Measurements from ENCODE around the gene TMEM150B. TPM values are rescaled to one million over a fixed set of nuclear protein-coding genes. Genes with fewer than 3 reads are reported as not detected.

TMEM150B gene
- total RNA-seq, 1 donor from 2014 or later, result not detected

DNA sequence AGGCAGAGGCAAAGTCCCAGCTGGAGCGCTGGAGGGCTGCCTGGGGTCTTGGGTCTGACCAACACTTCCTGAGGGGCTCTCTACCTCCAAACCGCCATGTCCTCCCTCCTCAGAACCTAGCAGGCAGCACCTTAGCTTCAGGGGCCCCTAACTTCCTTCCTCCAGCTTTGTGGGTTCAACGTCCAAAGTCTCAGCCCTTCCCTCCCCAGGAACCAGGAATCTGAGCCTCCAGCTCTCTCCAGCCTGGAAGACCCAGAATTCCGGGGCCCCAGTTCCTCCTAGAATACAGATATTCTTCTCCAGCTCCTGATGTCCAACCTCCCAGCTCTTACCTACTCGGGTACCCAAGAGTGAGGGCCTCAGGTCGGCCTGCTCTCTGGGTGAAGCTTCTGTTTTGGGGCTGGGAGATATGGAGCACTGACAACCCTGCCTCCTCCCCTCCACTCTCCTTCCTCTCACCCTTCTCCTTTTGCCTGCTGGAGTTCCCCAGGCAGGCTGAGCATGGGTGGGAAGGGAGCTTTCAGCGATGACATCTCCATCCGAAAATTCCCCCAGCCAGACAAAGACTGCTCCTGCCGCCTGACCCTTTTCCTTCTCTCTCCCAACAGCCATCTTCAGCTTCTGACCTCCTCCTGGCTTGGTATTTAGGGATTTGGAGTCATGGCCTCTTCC, 3.5 kb downstream of the TMEM150B start:
- no peaks in the 10 kb centered on the region for H3K9me3 Mint-ChIP-seq
- no peak overlapping the region for H3K27ac Mint-ChIP-seq (ENCODE audit: unreplicated experiment)

DNA sequence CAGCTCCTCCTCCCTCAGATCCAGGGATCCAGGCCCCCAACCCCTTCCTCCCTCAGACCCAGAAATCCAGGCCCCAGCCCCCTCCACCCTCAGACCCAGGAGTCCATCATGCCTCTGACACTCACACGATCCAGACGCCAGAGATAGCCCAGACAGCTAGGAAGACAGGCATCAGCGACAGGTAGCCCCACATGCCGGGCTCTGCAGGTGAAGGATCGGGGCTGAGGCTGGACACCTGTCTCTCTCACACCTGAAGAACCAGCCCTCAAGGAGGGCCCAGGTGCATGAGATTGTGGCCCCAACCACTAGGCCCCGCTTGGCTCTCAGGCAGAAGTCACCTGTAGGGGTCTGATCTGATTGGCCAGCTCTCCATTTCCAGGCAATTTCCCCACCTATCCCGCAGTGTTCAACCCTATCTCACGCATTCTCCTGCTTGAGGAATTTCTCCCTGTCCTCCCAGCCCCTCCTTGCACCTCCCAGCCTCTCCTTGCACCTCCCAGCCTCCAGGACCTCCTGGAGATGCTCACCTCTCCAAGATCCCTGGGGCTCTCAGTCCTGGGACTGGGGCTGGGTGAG, 4.2 kb downstream of the TMEM150B start:
- no peak overlapping the region for H3K27ac Mint-ChIP-seq (ENCODE audit: unreplicated experiment)
- H3K27me3 Mint-ChIP-seq (ENCODE audit: low read depth), result no peaks in the 10 kb centered on the region
- no peak for DNase-seq (ENCODE audit: low read depth, low spot score)
- peaks cover 4% of the 10 kb centered on the region for H3K4me1 Mint-ChIP-seq
- TF ChIP-seq, protein P1, sequence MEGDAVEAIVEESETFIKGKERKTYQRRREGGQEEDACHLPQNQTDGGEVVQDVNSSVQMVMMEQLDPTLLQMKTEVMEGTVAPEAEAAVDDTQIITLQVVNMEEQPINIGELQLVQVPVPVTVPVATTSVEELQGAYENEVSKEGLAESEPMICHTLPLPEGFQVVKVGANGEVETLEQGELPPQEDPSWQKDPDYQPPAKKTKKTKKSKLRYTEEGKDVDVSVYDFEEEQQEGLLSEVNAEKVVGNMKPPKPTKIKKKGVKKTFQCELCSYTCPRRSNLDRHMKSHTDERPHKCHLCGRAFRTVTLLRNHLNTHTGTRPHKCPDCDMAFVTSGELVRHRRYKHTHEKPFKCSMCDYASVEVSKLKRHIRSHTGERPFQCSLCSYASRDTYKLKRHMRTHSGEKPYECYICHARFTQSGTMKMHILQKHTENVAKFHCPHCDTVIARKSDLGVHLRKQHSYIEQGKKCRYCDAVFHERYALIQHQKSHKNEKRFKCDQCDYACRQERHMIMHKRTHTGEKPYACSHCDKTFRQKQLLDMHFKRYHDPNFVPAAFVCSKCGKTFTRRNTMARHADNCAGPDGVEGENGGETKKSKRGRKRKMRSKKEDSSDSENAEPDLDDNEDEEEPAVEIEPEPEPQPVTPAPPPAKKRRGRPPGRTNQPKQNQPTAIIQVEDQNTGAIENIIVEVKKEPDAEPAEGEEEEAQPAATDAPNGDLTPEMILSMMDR (conservative IDR thresholded peaks at IDR 0.05), result no peak
- no peak overlapping the region for H3K4me3 Mint-ChIP-seq
- H3K36me3 Mint-ChIP-seq (ENCODE audit: low read depth), result no peaks in the 10 kb centered on the region
- H3K9me3 Mint-ChIP-seq, result peaks cover 2% of the 10 kb centered on the region

More for the DNA sequence above, 3.5 kb downstream of the TMEM150B start:
- DNase-seq (ENCODE audit: low read depth, low spot score), result no peak
- Mint-ChIP-seq H3K27me3 (ENCODE audit: low read depth) (no peaks in the 10 kb centered on the region), H3K36me3 (ENCODE audit: low read depth) (no peaks in the 10 kb centered on the region), H3K4me3 (no peak overlapping the region), H3K4me1 (no peaks in the 10 kb centered on the region)
- TF ChIP-seq, protein P1 (conservative IDR thresholded peaks at IDR 0.05), result no peak

DNA sequence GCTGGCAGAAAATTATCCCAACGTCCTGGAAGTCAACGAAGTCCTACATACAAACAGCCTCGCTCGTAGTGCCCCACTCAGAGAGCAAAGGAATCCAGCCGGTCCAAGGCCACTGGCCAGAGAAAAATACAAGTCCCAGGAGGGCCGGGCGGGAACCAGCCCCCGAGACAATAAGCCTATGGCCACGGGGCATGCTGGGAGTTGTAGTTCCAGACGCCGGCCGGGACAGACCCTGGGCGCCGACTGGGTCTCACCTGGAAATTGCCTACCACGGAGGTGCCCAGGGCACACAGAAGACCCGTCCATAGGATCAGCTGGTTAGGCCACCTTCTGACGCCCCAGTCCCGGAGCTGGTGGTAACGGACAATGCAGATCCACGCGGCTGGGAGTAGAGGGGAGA, 5.4 kb downstream of the TMEM150B start:
- DNase-seq (ENCODE audit: low read depth, low spot score), result peak; percentile 68
- Mint-ChIP-seq H3K36me3 (ENCODE audit: low read depth) (no peaks in the 10 kb centered on the region), H3K27me3 (ENCODE audit: low read depth) (no peaks in the 10 kb centered on the region), H3K9me3 (peaks cover 2% of the 10 kb centered on the region), H3K4me3 (peak overlapping the region; percentile 44), H3K27ac (ENCODE audit: unreplicated experiment) (peak overlapping the region; percentile 43), H3K4me1 (peaks cover 4% of the 10 kb centered on the region)
- TF ChIP-seq, protein P1 (conservative IDR thresholded peaks at IDR 0.05), result no peak

DNA sequence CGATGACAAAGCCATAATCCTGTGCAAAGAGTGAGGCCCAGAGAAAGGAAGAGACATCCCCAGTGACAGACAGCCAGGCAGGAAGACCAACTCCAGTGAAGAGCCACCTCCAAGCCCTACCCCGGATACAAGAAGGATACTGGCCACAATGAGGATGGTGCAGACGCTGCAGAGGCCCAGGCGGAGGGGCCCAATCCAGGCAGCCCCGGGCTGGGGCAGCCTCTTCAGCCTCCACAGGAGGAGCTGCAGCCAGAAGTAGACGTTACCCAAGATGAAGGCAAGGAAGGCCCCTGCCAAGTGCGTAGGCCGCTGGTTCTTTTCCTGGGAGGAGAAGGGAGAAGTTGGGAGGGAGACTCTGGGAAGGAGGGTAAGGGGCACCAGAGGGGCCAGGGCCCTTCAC, 8.5 kb downstream of the TMEM150B start:
- DNase-seq (ENCODE audit: low read depth, low spot score), result no peak
- no peak overlapping the region for H3K4me3 Mint-ChIP-seq

DNA sequence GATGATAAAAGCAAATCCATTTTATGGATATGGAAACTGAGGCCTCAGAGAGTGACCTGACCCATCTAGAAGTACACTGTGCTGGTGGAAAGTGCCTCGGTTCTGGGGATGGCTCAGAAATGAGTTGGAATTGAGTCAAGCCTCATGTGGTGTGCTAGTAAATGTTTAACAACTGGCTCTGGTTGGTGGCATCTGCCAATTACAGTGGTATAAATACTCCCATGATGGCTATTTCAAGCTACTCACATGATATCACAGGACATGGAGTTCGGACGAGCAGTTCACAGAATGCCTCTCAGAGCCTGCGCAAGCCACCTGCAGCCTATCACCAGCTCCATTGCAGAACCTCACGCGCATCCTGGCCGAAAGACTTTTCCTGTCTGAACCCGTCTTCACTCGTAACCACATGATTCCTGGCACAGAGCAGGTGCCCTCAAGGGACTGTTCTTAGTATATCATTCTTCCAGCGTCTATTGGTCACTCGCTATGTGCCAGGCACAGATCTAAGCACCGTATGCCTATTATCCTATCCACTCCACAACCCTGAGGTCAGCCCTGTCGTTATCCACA, 9.1 kb downstream of the TMEM150B start:
- peak overlapping the region; percentile 46 for H3K27ac Mint-ChIP-seq (ENCODE audit: unreplicated experiment)
- peaks cover 2% of the 10 kb centered on the region for H3K9me3 Mint-ChIP-seq
- H3K27me3 Mint-ChIP-seq (ENCODE audit: low read depth), result no peaks in the 10 kb centered on the region
- no peak overlapping the region for H3K4me3 Mint-ChIP-seq
- H3K4me1 Mint-ChIP-seq, result peaks cover 12% of the 10 kb centered on the region
- TF ChIP-seq, protein P1 (conservative IDR thresholded peaks at IDR 0.05), result no peak
- DNase-seq (ENCODE audit: low read depth, low spot score), result no peak
- H3K36me3 Mint-ChIP-seq (ENCODE audit: low read depth), result no peaks in the 10 kb centered on the region

More for the DNA sequence above, 8.5 kb downstream of the TMEM150B start:
- peak overlapping the region; percentile 46 for H3K27ac Mint-ChIP-seq (ENCODE audit: unreplicated experiment)
- H3K4me1 Mint-ChIP-seq, result peaks cover 12% of the 10 kb centered on the region
- H3K27me3 Mint-ChIP-seq (ENCODE audit: low read depth), result no peaks in the 10 kb centered on the region
- H3K9me3 Mint-ChIP-seq, result peaks cover 2% of the 10 kb centered on the region
- TF ChIP-seq, protein P1 (conservative IDR thresholded peaks at IDR 0.05), result no peak
- H3K36me3 Mint-ChIP-seq (ENCODE audit: low read depth), result no peaks in the 10 kb centered on the region
